ENCODE data around the gene MBOAT7.
"Not testable (repeated sequence)": the region's sequence is repeated elsewhere in the genome, so short reads cannot be mapped to it uniquely, and the experiment has no call there.

The MBOAT7 gene

DNA sequence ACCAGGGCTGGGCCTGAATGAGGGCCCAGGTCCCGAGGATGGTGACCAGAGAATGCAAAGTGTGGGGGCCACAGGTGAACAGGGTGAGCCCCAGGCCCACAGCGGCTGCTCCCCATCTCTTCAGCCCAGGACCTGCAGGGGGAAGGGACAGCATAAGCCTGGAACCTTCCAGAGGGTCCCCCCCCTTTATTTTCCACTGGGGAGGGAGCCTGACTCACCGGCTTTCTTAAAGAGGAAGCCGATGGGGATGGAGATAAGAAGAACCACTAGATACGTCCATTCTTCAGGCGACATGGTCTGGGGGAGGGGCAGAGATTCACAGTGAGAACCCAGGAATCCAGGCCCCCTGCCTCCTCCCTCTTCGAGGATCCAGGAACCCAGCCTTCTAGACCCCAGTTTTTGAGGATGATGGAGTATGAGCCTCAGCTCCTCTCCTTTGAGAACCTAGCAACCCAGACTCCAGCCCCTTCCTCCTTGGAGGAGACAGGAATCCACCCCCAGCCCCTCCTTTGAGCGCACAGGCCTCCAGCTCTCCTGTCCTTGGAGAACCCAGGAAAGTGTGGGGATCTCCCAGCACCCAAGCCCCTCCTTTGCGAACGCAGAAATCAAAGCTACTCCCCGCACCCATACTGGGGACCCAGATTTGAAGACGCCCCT, 1.0 kb downstream of the MBOAT7 start:
- peak; percentile 31 for DNase-seq (ENCODE audit: low read depth)

DNA sequence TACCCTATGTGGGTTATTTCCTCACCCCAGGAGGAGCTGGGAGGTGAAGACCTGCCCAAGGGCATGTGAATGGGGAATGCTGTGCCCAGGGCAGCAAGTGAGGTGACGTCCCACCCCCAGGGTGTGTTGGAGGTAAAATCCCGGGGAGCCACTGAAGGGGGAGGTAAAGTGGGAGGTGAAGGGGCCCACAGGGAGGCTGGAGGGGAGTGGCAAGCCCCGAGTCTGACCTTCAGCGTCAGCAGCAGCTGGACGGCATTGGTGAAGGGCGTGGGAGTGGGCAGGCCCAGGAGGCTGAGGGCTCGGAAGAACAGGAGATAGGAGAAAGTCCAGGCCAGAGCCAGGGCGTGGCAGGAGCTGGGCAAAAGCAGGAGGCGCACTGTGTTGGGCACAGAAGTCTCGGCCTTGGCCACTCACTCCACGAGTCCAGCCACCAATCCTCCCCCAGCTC, 2.4 kb downstream of the MBOAT7 start:
- no peak for DNase-seq (ENCODE audit: low read depth)

DNA sequence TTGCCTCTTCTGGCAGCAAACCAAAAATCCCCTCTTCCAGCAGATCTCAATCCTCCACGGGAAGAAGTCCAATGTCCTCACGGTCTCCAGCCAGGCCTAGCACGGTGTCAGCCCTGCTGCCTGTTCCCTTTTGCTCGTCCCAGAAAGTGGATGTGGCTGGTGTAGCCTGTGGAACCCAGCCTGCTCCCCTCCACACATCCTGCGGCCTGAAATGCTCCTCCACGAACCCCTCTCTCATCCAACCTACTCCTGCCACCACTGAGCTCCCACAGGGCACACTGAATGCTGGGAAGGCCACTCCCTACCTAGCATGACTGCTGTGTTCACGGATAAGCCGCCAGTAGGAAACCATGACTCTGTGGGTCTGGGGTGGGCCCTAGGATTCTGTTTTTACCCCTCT, 3.0 kb downstream of the MBOAT7 start:
- DNase-seq (ENCODE audit: low read depth), result no peak

DNA sequence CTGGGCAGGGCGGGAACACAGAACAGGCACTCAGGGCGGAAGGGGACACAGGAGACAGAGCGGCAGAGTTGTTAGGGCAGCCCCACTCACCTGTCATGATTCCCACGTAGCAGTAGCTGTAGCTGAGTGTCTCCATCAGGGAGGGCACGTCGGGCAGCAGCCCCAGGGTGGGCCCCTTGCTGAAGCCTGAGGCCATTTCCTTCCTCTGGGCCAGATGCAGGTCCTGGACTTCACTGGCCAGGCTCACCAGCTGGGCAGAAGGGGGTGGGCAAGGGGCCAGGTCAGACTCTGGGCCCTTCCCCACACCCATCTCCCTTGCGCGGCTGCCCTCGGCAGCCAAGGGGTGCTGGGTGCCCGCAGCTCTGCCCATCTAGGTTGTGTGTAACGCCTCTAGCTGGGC, 5.9 kb downstream of the MBOAT7 start:
- no peak for DNase-seq (ENCODE audit: low read depth)

DNA sequence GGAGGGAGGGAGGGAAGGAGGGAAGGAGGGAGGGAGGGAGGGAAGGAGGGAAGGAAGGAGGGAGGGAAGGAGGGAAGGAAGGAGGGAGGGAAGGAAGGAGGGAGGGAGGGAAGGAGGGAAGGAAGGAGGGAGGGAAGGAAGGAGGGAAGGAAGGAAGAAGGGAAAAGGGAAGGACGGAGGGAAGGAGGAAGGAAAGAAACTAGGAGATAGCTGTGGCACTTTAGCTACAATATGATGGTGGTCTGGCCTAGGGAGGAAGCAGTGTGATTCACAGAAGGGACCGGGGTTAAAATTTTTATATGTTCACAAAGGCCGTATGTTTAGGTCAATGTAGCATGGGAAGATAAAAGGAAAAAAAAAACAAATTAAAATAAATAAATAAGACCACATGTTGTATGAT, 7.5 kb downstream of the MBOAT7 start:
- DNase-seq (ENCODE audit: low read depth), result not testable (repeated sequence)

DNA sequence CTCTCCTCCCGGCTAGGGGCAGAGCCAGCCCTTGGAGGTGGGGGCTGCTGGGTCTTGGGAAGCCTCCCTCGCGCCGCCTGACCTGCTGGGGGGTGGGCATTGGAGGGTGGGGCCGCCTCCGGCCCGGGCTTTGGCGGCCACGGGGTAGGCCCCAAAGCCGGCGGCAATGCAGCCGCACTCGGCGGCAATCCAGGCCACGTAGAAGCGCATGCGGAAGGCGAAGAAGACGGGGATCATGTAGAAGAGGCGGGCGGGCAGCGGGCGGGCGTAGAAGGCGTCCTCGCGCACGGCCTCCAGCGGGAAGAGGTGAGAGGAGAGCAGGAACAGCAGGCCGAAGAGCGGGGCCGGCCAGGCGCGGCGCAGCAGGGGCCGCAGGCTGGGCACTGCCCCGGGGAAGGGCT, 8.7 kb downstream of the MBOAT7 start:
- no peak for DNase-seq (ENCODE audit: low read depth)

DNA sequence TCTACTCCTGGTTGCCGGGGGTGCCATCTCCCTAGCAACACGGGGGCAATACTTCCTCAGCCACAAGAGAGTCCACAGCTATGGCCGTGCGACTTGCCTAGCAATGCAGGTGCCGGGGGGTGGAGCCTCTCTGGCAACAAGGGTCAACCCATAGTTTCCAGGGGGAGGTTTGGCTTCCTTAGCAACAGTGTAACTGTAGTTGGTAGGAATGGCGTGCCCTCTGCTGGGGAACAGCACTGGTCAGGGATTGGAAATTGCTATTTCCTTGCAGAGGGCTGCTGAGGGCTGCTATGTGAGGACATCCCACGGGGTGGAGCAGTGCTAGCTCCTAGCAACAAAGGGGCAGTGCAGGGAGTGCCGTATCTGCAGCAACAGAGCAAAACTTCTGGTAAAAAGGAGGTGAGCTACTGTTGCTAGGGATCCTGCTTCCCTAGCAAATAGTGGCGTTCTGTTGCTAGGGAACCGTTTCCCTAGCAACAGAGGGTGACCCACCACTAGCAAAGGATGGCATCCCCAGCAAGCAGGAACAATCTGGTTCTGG, 9.4 kb downstream of the MBOAT7 start:
- no peak for DNase-seq (ENCODE audit: low read depth)

DNA sequence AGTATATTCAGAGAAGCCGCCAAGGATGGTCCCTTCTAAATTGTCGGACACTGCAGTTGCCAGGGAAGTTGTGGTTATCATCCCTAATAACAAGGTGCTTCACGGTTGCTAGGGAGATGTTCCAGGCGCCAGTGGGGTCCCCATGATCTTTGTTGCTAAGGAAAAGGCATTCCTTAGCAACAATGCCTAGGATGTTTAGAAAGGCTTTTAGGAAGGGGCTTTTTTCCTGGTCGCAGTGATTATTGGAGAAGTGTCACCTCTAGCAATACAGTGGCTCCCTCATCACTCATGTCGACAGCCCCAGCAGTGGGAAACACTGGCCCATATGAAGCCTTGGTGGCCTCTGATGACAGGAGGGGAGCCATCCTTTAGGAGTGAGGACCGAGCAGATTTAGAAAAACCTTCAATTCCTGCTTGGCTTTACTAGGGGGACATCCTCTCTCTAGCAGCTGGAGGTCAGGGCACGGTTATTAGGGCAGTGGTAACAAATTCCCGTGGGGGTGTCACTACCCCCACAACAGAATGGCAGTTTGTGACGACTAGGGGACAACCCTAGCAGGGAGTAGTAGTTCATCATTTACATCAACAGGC, 10.0 kb downstream of the MBOAT7 start:
- DNase-seq (ENCODE audit: low read depth), result no peak

DNA sequence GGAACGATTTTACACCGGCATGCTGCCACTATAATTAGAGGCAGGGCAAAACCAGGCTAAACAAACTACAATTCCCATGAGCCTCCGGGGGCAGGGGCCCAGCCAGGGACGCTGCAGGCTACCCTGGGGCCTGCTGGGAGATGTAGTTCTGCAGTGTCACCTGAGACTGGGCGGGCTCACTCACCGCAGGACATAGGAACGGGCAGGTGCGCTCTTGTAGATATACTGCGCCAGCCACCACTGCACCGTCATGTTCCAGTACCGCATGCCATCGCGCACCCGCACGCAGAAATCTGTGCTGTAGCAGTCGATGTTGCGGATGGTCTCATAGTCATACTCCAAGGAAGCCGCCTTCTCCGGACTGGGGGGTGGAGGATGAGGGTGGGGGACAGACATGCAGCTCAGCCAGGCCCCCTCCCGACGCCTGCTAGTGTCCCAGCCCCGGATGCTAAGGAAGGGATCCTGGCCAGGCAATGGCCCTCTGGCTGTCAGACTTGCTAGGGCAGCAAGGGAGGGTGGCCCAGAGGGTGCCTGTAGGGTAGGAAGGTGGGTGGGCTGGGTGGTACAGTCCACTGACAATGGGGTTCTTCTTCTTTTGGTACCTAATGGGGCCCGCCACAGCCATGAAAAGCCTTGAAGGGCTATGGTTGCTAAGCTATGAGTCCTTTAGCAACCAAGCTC, 10.7 kb downstream of the MBOAT7 start:
- DNase-seq (ENCODE audit: low read depth), result no peak

DNA sequence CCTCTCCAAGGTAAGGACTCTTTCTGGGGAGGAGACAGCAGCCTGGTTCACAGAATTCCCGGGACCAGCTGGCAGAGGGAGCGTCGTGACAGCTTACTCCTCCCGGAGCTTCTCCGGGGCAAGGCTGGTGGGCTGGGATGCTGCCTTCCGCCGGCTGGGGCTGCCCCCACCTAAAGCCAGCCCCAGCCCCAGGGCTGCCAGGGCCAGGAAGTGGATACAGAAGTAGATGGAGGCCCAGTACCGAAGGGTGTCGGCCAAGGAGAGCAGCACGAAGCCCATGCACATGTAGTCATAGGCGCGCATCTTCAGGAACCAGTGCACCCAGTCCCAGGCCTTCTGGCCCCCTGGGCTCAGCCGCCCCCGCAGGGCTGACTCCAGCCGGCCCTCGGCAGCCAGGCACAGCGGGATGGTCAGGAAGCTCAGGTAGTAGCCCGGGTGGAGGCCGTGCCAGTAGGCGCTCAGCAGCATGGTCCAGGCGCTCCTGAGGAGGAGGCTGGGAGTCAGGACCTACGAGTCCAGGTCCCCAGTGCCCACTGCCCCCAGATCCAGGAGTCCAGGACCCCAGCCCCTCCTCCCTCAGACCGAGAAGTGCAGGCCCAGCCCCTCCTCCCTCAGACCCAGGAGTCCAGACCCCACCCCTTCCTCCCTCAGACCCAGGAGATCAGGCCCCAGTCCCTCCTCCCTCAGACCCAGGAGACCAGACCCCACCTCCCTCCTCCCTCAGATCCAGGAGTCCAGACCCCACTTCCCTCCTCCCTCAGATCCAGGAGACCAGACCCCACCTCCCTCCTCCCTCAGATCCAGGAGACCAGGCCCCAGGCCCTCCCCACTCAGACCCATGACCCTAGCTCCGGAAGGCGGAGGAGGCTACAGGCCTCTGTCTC, 15.2 kb downstream of the MBOAT7 start:
- DNase-seq (ENCODE audit: low read depth), result no peak

DNA sequence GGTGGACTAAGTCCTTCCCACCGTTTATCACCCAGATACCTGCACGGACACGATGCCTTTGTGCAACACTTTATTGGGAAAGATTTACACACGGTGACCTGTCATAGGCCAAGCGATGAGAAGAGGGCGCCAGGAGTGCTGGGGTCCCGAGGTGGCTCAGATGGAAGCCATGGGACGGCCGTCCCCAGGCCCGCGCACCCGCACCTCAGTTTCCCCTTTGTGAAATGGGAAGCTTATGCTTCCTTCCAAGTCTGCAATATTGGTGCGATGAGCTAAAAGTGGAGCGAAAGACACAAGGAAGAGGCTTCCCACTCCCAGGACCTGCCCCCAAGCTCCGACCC, 16.1 kb downstream of the MBOAT7 start:
- no peak for DNase-seq (ENCODE audit: low read depth)

DNA sequence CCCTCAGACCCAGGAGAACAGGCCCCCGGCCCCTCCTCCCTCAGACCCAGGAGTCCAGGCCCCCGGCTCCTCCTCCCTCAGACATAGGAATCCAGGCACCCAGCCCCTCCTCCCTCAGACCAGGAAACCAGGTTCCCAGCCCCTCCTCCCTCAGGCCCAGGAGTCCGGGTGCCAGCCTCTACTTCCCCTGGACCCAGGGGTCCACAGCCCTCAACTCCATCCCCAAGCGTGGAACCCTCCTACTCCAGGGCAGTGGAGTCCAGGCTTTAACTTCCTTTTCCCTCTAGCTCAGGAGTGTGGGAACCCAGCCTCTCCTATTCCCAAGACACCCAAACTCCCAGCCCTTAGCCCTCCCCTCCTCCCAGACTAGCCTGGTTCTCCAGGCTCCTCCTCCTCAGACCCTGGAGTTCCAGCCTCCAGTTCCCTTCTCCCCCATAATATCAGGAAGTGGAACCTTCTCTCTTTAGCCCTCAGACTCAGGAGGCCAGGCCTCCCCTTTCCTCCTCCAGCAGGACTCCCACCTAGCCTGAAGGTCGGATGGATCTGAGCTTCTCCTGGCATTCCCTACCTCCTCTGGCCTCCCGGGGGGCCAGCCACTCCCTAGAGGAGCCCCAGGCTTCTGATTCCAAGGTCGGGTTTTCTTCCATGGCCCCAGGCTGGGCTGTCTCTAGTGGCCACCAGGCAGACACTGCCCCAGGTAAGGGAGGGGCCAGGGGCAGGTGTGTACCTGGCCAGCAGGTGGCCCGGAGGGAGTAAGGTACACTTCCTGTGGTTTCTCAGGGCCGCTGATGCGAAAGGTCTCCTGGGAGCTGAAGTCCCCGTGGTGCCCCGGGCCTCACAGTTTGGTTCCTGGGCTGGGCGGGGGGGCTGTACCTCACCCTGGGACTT, 16.7 kb downstream of the MBOAT7 start, which contains the start of gene TMC4:
Gene TMC4 (minus strand): TSS at position 690 of the 888 bp plus-strand sequence. CDS start 43 bp downstream, at position 647.
- DNase-seq (ENCODE audit: low read depth), result no peak

DNA sequence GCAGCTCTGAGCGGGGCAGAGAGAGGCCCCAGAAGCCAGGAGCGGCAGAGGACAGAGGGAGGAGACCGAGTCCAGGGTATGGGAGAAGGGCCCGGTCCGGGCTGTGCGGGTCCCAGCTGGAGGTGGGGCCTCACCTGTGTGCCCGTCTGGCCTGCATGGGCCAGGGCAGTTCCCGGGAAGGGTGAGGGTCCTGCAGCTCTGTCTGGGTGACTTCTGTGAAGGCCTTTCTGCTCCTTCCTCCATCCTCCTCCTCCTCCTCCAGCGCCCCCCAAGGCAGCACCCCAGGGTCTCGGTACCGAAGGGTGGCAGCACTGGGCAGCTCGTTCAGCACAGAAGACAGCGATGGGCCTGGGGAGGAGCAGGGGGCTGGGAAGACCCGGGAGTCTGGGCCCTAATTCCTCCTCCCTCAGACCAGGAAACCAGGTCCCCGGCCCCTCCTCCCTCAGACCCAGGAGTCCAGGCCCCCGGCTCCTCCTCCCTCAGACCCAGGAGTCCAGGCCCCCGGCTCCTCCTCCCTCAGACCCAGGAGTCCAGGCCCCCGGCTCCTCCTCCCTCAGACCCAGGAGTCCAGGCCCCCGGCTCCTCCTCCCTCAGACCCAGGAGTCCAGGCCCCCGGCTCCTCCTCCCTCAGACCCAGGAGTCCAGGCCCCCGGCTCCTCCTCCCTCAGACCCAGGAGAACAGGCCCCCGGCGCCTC, 17.5 kb downstream of the MBOAT7 start:
- not testable (repeated sequence) for DNase-seq (ENCODE audit: low read depth)

DNA sequence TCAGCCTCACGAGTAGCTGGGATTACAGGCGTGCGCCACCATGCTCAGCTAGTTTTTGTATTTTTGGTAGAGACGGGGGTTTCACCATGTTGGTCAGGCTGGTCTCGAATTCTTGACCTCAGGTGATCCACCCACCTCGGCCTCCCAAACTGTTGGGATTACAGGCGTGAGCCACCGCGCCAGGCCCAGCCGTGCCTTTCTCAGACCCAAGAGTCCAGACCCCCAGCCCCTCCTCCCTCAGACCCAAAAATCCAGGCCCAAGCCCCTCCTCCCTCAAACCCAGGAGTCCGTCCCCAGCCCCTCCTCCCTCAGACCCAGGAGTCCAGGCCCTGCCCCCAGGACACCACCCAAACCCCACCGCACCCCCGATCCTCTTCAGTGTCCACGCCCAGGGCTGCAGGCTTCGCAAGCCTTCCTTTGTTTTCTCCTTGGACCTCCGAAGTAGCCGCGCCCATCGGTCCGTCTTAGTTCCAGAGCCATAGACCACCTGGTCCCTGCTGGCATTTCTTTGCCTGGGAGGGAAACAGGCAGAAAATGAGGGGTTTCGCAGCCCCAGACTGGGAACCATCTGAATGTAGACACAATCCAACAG, 20.1 kb downstream of the MBOAT7 start:
- no peak for DNase-seq (ENCODE audit: low read depth)

DNA sequence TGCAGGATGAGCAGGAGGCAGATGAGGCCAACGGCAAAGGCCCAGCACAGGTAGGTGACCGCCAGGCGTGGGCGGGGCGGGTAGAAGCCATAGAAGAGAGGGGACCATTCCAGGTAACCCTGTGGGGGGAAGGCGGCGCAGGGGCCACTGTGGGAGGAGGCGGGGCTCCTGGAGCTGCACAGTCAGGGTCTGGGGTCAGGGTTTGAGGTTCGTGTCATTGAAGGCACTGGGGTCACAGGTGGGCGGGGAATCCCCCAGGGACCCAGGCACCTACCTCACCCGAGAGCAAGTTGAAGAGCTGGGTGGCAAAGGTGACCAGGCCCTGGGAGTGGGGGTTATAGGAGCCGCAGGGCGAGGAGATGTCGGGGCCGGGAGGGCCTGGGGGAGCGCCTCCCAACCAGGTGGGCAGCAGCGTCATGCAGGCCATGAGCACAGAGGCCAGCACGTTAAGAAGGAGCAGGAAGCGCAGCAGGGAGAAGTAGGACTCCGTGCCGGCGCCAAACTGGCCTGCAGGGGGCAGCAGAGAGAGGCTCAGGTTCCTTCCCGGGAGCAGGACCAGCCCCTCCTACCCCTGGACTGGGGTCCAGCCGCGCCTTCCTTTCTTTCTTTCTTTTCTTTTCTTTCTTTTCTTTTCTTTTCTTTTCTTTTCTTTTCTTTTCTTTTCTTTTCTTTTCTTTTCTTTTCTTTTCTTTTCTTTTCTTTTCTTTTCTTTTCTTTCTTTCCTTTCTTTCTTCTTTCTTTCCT, 21.0 kb downstream of the MBOAT7 start:
- peak; percentile 73 for DNase-seq (ENCODE audit: low read depth)

DNA sequence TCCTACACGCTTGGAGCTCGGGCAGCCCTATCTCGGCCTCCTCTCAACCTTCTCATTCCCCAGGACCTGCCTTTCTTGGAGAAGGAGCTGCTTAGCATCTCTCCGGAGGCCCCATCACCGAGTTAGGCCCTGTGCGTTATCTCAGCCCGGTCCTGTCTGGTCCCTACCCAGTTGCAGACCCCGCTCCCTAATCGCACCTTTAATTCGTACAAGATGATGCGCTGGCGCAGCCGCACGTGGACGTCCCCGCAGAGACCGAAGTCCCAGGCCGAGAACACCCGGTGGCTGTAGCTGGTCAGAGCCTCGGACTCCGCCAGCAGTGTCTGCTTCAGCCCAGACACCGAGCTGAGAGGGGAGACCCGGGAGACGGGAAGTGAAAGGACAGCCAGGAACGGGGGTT, 24.2 kb downstream of the MBOAT7 start:
- no peak for DNase-seq (ENCODE audit: low read depth)

DNA sequence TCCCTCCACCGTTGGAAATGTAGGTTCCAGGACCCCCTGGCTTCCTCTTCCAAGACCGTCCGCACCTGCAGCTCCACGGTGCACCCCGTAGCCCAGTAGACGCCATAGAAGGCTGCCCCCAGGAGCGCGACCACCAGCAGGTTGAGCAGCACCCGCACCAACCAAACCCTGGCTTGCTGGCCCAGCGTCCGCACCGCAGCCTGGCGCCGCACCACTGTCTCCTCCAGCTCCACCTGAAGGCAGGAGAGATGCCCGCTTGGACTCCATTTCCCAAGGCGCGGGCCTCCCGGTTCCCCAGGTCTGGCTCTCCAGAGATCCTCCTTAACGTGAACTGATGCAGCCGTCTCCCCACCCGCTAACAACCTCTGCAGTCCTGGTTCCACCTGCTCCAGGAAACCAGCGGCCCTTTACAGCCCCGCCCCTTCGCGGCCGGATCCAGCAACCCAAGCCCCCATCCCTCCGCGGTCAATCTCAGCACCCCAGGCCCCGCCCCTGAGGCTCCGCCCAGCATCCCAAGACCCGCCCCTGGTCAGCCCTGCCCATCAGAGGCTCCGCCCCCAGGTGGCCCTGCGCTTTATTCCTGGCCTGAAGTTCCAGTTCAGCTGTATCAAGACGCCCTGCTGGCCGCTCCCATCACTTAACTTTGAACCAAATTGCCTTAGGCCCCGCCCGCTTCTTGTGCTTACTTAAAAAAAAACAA, 24.9 kb downstream of the MBOAT7 start:
- DNase-seq (ENCODE audit: low read depth), result peak; percentile 21

DNA sequence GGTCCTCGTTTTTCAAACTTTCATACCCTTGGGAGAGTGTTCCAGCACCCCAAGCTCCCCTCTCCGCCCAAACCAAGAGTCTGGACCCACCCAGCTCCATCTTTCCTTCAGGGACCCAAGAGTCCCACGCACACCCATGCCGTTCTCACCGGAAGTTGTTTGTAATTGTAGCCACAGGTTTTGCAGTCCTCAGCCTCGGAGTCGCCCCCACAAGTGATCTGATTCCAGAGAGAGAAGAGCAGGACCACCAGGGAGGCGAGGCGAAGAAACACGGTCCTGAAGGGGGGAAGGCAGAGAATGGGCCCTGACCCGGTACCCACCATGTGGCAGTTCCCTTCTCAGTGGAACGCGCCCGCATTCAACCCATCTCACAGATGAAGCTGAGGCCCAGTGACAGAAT, 26.5 kb downstream of the MBOAT7 start:
- DNase-seq (ENCODE audit: low read depth), result no peak
